ENCODE results near the gene TAS2R10.
"Not testable (repeated sequence)": the region's sequence is repeated elsewhere in the genome, so short reads cannot be mapped to it uniquely, and the experiment has no call there.

The TAS2R10 gene

DNA sequence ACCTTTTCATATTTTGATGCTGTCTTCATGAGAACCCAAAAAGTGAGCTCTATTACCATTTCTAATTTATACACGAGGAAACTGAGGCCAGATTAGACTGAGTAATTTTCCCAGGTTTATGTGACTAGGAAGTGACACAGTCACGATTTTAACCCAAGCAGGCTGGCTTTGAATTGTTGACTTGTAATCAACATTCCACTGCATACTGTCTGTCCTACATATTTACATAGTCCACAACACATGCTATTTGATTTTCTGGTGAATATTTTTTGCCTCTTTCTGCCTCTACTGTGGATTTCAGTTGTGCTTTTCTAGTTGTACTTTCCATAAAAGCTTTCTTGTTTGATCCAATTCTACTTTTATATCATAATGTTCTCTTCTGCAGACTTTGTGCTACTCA is 31.9 kb downstream of the TAS2R10 start:
- intact Hi-C loops (cut with DNase I), result no loop called here
- DNase-seq, result no peak

DNA sequence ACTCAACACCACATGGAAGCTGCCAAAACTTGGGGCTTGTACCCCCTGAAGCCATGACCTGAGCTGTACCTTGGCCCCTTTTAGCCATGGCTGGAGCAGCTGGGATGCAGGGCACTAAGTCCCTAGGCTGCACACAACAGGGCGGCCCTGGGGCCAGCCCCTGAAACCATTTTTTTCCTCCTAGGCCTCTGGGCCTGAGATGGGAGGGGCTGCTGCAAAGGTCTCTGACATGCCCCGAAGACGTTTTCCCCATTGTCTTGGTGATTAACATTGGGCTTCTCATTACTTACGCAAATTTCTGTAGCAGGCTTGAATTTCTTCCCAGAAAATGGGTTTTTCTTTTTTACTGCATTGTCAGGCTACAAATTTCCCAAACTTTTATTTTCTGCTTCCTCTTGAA is 34.4 kb downstream of the TAS2R10 start:
- DNase-seq; intact Hi-C loops (cut with DNase I): not testable (repeated sequence)

DNA sequence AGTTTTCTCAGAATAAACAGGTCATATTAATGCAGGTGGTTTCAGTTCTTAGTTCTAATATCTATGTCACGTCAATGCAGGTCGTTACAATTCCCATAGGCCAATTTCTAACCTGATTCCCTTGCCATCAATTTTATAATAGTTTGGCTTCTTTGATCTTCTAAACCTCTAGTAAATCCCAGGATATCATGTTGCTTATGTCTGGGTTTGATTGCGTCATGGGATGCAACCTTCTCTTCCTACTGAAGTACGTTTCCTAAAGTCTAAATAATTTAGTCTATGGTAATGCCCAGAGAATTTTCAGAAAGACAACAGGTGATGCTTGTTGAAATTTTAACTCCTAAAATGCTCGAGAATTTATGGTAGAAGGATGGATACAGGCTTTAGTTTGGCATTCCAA is 42.9 kb downstream of the TAS2R10 start:
- intact Hi-C loops (cut with DNase I), result no loop called here
- no peak for DNase-seq

DNA sequence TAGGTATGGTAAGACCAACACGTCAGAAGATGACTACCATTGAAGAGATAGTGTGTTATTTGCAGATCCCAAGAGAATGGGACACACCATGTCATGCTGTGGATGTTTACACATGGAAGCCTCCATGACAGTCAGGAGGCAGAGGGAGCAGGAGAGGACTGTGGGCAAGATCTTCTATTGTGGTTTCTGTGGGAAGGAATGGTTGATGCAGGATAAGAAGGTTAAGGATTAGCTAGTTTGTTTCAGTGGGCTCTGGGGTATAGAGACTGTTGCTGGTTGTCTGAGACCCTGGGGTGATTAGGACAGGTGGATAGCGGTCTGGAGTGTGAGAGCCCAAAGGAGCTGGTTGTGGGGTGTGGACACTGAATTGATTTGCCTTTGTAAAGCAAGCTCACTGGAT is 47.1 kb downstream of the TAS2R10 start:
- no peak for DNase-seq
- intact Hi-C loops (cut with DNase I), result loop anchor here (10.0 kb wide), 1 partner anchor 416 kb away; no protein-coding TSS in a partner anchor
